Mononuclear cell (primary cell): ENCODE measurements around the gene SLC12A5. TPM values are rescaled to one million over a fixed set of nuclear protein-coding genes. Genes with fewer than 3 reads are reported as not detected.

Experiments used
- H3K27me3 ChIP-seq: 2 replicates; pipeline ENCODE4 v1.6.0; 2011; ENCODE audit warnings: low read length, control low read depth; ENCODE audit not compliant: insufficient read depth
- H3K4me1 ChIP-seq: 2 replicates; pipeline ENCODE4 v1.5.1; 2011; ENCODE audit warnings: mild to moderate bottlenecking, low read length, control low read depth; ENCODE audit not compliant: insufficient read depth
- H3K4me3 ChIP-seq: 2 replicates; pipeline ENCODE4 v1.5.1; 2011; ENCODE audit warnings: mild to moderate bottlenecking, low read length, moderate library complexity
- H3K9me3 ChIP-seq: 2 replicates; pipeline ENCODE4 v1.5.1; 2011; ENCODE audit warnings: low read depth, mild to moderate bottlenecking, control low read depth, low read length
- total RNA-seq: library from RNA; depleted of rRNA; stranded (reverse); fragments of >200 nt; gene quantifications from one replicate; pipeline ENCODE4 v1.2.3, GENCODE V29; 2012

The SLC12A5 gene
- total RNA-seq, 1 donor, result 0.10 TPM

DNA sequence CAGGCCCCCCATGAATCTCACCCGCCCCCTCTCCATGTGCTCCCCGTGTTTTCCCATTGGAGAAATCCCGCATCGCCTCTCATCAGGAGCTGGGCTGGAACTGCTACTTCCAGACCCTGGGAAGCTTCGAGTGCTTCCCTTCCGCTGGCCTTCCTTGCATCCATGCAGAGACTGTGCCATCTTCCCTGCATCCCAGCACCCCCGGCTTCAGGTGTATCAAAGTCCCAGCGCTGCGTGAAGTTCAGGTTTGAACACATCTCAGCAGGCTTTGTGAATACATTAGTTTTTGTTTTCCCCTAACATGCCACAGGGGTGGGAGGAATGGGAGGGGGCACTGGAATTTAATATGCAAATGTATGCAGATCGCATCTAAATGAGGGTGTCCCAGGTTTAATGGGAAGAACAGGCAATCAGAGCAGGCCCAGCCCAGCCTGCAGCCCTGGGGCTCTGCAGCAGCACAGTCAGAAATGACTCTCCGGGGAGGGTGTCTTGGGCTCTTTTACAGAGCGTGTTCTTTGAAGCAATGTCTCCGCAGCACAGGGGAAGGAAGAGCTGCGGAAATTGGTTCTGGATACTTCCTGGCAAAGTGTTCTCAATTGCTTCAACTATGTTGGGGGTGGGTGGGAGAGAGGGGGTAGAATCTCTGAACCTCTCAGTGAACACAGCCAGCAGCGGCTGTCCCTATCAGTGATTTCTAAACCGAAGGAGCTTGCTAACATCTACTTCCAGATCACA lies 28.6 kb upstream of the SLC12A5 start:
- H3K27me3 ChIP-seq, result no peaks in the 10 kb centered on the region
- H3K9me3 ChIP-seq, result no peaks in the 10 kb centered on the region
- peaks cover 84% of the 10 kb centered on the region for H3K4me1 ChIP-seq
- H3K4me3 ChIP-seq, result no peak overlapping the region

- Histone ChIP-seq H3K4me3 (no peak overlapping the region), H3K4me1 (peaks cover 95% of the 10 kb centered on the region), H3K9me3 (no peaks in the 10 kb centered on the region), H3K27me3 (no peaks in the 10 kb centered on the region)
These were observed 27.5 kb upstream of the SLC12A5 start for GRCh38 chr20:46001498-46001897.

DNA sequence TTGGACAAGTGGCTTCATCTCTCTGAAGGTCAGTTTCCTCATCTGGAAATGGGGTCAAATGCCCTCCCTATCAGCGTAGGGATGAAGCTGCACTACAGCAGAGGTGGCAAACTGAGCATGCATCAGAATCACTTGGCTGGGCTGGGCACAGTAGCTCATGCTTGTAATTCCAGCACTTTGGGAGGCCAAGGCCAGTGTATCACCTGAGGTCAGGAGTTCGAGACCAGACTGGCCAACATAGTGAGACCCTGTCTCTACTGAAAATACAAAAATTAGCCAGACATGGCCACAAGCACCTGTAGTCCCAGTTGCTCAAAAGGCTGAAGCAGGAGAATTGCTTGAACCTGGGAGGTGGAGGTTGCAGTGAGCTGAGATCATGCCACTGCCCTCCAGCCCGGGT lies 27.0 kb upstream of the SLC12A5 start:
- Histone ChIP-seq H3K4me1 (peaks cover 97% of the 10 kb centered on the region), H3K4me3 (no peak overlapping the region), H3K27me3 (no peaks in the 10 kb centered on the region), H3K9me3 (no peaks in the 10 kb centered on the region)

- Histone ChIP-seq H3K9me3 (no peaks in the 10 kb centered on the region), H3K27me3 (peaks cover 9% of the 10 kb centered on the region), H3K4me3 (no peak overlapping the region), H3K4me1 (peaks cover 97% of the 10 kb centered on the region)
These were observed 24.8 kb upstream of the SLC12A5 start for GRCh38 chr20:46004187-46004586.

DNA sequence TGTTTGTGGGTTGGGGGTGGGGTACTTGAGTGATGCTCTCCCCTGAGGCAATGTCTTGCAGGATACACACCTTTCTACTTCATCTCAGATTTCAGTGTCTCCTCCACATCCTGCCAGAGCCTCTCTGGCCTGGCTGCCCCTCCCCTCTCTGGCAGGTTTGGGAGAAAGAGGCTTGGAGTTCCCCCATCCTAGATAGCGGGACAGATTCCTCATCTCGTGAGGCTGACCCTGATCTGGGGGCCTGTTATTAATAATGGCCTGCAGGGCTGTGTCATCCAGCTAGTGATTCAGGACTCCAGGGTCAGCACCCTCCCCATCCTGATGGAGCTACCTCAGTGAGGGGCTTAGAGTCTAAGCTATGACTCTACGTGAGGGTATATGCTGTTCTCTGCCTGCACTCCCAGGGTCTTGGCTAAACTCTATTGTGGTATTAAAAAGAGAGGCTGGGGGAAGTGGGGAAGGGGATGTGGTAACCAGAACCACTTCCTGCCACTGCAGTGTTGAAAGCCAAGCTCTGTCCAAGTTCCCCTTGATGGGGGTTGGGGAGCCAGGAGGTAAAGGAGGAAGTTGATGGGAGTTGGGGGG lies 24.0 kb upstream of the SLC12A5 start:
- Histone ChIP-seq H3K4me3 (peak overlapping the region; percentile 2), H3K9me3 (no peaks in the 10 kb centered on the region), H3K4me1 (peaks cover 96% of the 10 kb centered on the region), H3K27me3 (peaks cover 16% of the 10 kb centered on the region)

DNA sequence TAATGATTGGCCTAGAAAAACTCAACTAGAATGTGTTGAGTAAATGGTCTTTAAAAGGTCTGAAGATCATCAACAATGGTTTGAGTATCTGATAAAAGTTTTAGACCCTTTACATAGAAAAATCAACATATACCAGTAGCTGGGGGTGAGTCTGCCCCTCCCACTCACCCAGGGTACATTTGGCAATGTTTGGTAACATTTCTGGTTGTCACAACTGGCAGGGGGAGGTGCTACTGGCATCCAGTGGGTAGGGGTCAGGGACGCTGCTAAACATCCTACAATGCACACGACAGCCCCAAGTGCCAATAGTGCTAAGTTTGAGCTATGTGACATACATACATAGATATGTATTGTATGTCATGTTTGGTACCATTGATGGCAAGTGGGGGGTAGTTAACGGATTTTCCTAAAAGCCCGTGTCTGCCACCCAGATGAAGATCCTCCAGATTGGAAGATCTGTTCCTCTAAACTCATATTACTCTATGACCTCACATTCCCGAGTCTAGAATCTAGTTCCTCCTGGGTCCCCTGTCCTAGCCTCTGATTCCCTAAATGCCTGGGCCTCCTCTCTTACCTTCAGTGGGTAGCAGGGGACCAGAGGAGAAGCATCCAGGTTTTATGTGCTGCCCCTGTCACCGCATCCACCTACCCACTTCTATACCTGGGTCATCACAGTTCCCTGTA lies 22.9 kb upstream of the SLC12A5 start:
- H3K27me3 ChIP-seq, result peaks cover 27% of the 10 kb centered on the region
- no peaks in the 10 kb centered on the region for H3K9me3 ChIP-seq
- H3K4me3 ChIP-seq, result no peak overlapping the region
- H3K4me1 ChIP-seq, result peaks cover 96% of the 10 kb centered on the region

GRCh38 chr20:46006964-46007363 lies 22.1 kb upstream of the SLC12A5 start:
- H3K9me3 ChIP-seq, result no peaks in the 10 kb centered on the region
- H3K27me3 ChIP-seq, result peaks cover 35% of the 10 kb centered on the region
- peaks cover 96% of the 10 kb centered on the region for H3K4me1 ChIP-seq
- no peak overlapping the region for H3K4me3 ChIP-seq

GRCh38 chr20:46007671-46008070 lies 21.3 kb upstream of the SLC12A5 start:
- Histone ChIP-seq H3K4me1 (peaks cover 93% of the 10 kb centered on the region), H3K4me3 (no peak overlapping the region), H3K27me3 (peaks cover 42% of the 10 kb centered on the region), H3K9me3 (no peaks in the 10 kb centered on the region)

GRCh38 chr20:46009816-46010215 lies 19.2 kb upstream of the SLC12A5 start:
- Histone ChIP-seq H3K4me3 (peak overlapping the region; percentile 22), H3K4me1 (peaks cover 87% of the 10 kb centered on the region), H3K9me3 (no peaks in the 10 kb centered on the region), H3K27me3 (peaks cover 55% of the 10 kb centered on the region)

- Histone ChIP-seq H3K9me3 (no peaks in the 10 kb centered on the region), H3K27me3 (peaks cover 56% of the 10 kb centered on the region), H3K4me1 (peaks cover 78% of the 10 kb centered on the region), H3K4me3 (peak overlapping the region; percentile 28)
These were observed 18.3 kb upstream of the SLC12A5 start for GRCh38 chr20:46010491-46011391.

DNA sequence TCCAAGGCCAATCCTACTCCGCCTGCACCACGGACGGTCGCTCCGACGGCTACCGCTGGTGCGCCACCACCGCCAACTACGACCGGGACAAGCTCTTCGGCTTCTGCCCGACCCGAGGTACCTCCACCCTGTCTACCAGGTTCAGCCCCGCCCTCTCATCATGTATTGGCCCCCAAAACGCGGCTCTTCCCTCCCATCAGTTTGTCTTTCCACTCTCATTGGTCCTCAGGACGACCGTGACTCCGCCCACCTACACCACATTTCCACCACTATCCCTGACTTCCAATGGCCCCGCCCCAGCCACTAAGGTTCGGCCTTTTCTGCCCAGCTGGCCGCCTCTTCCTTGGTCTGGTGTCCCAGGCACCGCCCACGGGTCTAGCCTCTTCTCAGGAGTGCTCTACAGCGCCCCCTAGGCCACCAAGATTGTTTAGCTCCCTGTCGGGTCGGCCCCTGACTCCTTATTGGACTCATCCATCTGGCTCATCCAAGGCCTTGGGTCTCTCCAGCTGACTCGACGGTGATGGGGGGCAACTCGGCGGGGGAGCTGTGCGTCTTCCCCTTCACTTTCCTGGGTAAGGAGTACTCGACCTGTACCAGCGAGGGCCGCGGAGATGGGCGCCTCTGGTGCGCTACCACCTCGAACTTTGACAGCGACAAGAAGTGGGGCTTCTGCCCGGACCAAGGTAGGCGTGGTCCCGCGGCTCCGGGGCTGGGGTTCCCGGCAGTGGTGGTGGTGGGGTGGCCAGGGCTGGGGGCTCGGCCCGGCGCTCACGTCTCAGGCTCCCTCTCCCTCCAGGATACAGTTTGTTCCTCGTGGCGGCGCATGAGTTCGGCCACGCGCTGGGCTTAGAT lies 17.2 kb upstream of the SLC12A5 start:
- Histone ChIP-seq H3K27me3 (peaks cover 56% of the 10 kb centered on the region), H3K9me3 (no peaks in the 10 kb centered on the region), H3K4me1 (peaks cover 67% of the 10 kb centered on the region), H3K4me3 (peak overlapping the region; percentile 28)

DNA sequence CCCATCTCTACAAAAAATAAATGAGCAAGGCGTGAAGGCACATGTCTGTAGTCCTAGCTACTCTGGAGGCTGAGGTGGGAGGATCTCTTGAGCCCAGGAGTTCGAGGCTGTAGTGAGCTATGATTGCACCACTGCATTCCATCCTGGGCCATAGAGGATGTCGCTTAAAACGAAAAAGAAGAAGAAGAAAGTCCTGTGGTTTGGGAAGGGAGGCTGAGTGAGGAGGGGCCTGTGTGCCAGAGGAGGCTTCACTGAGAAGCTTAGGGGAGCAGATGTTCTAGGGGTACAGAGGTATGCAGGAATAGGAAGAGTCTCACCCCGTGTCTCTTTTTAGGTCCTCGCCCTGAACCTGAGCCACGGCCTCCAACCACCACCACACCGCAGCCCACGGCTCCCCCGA lies 16.1 kb upstream of the SLC12A5 start:
- H3K4me3 ChIP-seq, result no peak overlapping the region
- no peaks in the 10 kb centered on the region for H3K9me3 ChIP-seq
- H3K4me1 ChIP-seq, result peaks cover 56% of the 10 kb centered on the region
- peaks cover 56% of the 10 kb centered on the region for H3K27me3 ChIP-seq

- Histone ChIP-seq H3K9me3 (no peaks in the 10 kb centered on the region), H3K27me3 (peaks cover 55% of the 10 kb centered on the region), H3K4me3 (no peak overlapping the region), H3K4me1 (peaks cover 52% of the 10 kb centered on the region)
These were observed 15.6 kb upstream of the SLC12A5 start for GRCh38 chr20:46013322-46013828.
